Omental fat pad (tissue), 4 donors: ENCODE results near the gene CBARP. TPM values are rescaled to one million over a fixed set of nuclear protein-coding genes. Genes with fewer than 3 reads are reported as not detected.

Experiments
- ATAC-seq: fragments of 150-250 bp; one replicate; pipeline ENCODE4 v1.9.1; 2016; ENCODE audit warnings: mild to moderate bottlenecking, moderate library complexity; ENCODE audit not compliant: low FRiP score
- DNase-seq: peaks from one replicate; pipeline ENCODE4 v3.0.0-alpha.2; 2019; ENCODE audit warnings: low spot score
- CTCF ChIP-seq, 3 donors: fragments of 450-650 bp; IDR thresholded peaks; one replicate each; pipeline ENCODE4 v1.5.1; 2016 to 2017; ENCODE audit warnings: antibody characterized with exemption in 3 of 3, mild to moderate bottlenecking in 3 of 3, moderate library complexity in 2 of 3
- total RNA-seq, 4 donors: library from RNA; depleted of rRNA; stranded (reverse); fragments of >200 nt; gene quantifications; one replicate each; pipeline ENCODE4 v1.1.0, GENCODE V29; 2016

CBARP gene
- 10 to 100 TPM in 1 of 4 donors, 1 to 10 TPM in 1, under 1 TPM in 1, not detected in 1; 0.63 to 19.6 (median 2.2) TPM for total RNA-seq

- DNase-seq (no peak), ATAC-seq (peak; percentile 25)
These were observed at the start of gene CBARP for GRCh38 chr19:1237754-1238368. Gene CBARP, minus strand, starts transcription at chr19:1238005. Its CDS starts 1,905 bp downstream, at chr19:1236100.

GRCh38 chr19:1286487-1287353 is 48.9 kb upstream of the CBARP start:
- DNase-seq = no peak
- ATAC-seq = no peak
- TF ChIP-seq CTCF (IDR thresholded peaks at IDR 0.05) = no peak

More at GRCh38 chr19:1237754-1238368, at the start of gene CBARP:
- TF ChIP-seq CTCF (IDR thresholded peaks at IDR 0.05) = no peak

GRCh38 chr19:1285737-1286360 is 48.0 kb upstream of the CBARP start, which contains the start of gene EFNA2:
Gene EFNA2, plus strand, starts transcription at chr19:1285873. Its CDS starts 296 bp downstream, at chr19:1286169.
- ATAC-seq (no peak), DNase-seq (no peak)
- TF ChIP-seq CTCF (IDR thresholded peaks at IDR 0.05) = no peak

GRCh38 chr19:1284979-1285736 is 47.4 kb upstream of the CBARP start:
- ATAC-seq (no peak), DNase-seq (no peak)
- TF ChIP-seq CTCF (IDR thresholded peaks at IDR 0.05) = no peak

- no peak for TF ChIP-seq CTCF (IDR thresholded peaks at IDR 0.05)
- DNase-seq = no peak
- no peak for ATAC-seq
These were observed 46.6 kb upstream of the CBARP start for GRCh38 chr19:1284293-1284978.

- ATAC-seq (no peak), DNase-seq (no peak)
- TF ChIP-seq CTCF (IDR thresholded peaks at IDR 0.05) = no peak
These were observed 46.1 kb upstream of the CBARP start for GRCh38 chr19:1283917-1284292.
